Duodenal mucosa (tissue), 2 donors: ENCODE results near the gene ZBTB39.

Experiments used
- H3K27ac ChIP-seq: one replicate; pipeline ENCODE4 v1.7.0; 2013; ENCODE audit warnings: low read depth, low read length
- H3K27me3 ChIP-seq, 2 donors: one replicate each; pipeline ENCODE4 v1.7.0; 2013; ENCODE audit warnings: low read length in 2 of 2, control low read depth in 1 of 2; ENCODE audit not compliant: insufficient read depth in 2 of 2, control insufficient read depth in 1 of 2
- H3K36me3 ChIP-seq, 2 donors: one replicate each; pipeline ENCODE4 v1.7.0; 2013; ENCODE audit warnings: low read length in 2 of 2, control low read depth in 1 of 2; ENCODE audit not compliant: insufficient read depth in 2 of 2, control insufficient read depth in 1 of 2
- H3K4me1 ChIP-seq, 2 donors: one replicate each; pipeline ENCODE4 v1.7.0; 2013; ENCODE audit warnings: low read length in 2 of 2, control low read depth in 1 of 2; ENCODE audit not compliant: insufficient read depth in 2 of 2, control insufficient read depth in 1 of 2
- H3K4me3 ChIP-seq, 2 donors: one replicate each; pipeline ENCODE4 v1.7.0; 2013; ENCODE audit warnings: low read length in 2 of 2, low read depth in 1 of 2
- H3K9ac ChIP-seq, 2 donors: one replicate each; pipeline ENCODE4 v1.7.0; 2013; ENCODE audit warnings: low read length in 2 of 2, low read depth in 1 of 2
- H3K9me3 ChIP-seq, 2 donors: one replicate each; pipeline ENCODE4 v1.7.0; 2013; ENCODE audit warnings: low read length in 2 of 2, control low read depth in 1 of 2; ENCODE audit not compliant: control insufficient read depth in 1 of 2

Gene ZBTB39

DNA sequence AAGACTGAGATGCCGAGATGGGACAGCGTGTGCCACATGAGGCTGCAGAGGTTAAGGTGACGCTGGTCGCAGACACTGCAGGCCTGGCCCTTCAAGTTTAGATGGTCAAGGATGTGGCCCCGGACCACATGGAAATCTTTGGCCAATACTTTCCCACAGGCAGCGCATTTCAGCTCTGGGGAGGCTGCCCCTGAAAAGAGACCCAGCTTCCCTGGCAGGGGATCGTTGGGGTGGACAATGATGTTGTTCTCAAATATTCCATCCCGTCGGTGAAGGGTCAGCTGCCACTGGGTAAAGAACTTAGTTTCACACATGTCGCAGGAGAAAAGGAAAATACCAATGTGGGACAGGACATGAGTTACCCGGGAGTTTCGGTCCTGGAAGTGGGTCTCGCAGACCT is 3.0 kb downstream of the ZBTB39 start:
- no peaks in the 10 kb centered on the region for H3K27me3 ChIP-seq
- H3K9ac ChIP-seq, result no peak overlapping the region
- H3K4me1 ChIP-seq, result peaks cover 27 to 28% of the 10 kb centered on the region in 2 donors
- no peaks in the 10 kb centered on the region for H3K9me3 ChIP-seq
- no peak overlapping the region for H3K4me3 ChIP-seq
- no peak overlapping the region for H3K27ac ChIP-seq
- H3K36me3 ChIP-seq, result peaks cover 10 to 36% of the 10 kb centered on the region in 2 donors

- H3K4me3 ChIP-seq, result no peak overlapping the region
- no peaks in the 10 kb centered on the region for H3K9me3 ChIP-seq
- no peak overlapping the region for H3K27ac ChIP-seq
- peaks cover 10 to 39% of the 10 kb centered on the region in 2 donors for H3K36me3 ChIP-seq
- H3K27me3 ChIP-seq, result no peaks in the 10 kb centered on the region
- H3K9ac ChIP-seq, result no peak overlapping the region
- H3K4me1 ChIP-seq, result peaks cover 18 to 22% of the 10 kb centered on the region in 2 donors
Measured at GRCh38 chr12:57001448-57001906, 4.9 kb downstream of the ZBTB39 start.

GRCh38 chr12:57000393-57000792 is 6.0 kb downstream of the ZBTB39 start:
- no peak overlapping the region for H3K4me3 ChIP-seq
- H3K4me1 ChIP-seq, result peaks cover 14 to 17% of the 10 kb centered on the region in 2 donors
- peaks cover 10 to 42% of the 10 kb centered on the region in 2 donors for H3K36me3 ChIP-seq
- H3K27me3 ChIP-seq, result no peaks in the 10 kb centered on the region
- no peaks in the 10 kb centered on the region for H3K9me3 ChIP-seq
- no peak overlapping the region for H3K9ac ChIP-seq
- H3K27ac ChIP-seq, result no peak overlapping the region

DNA sequence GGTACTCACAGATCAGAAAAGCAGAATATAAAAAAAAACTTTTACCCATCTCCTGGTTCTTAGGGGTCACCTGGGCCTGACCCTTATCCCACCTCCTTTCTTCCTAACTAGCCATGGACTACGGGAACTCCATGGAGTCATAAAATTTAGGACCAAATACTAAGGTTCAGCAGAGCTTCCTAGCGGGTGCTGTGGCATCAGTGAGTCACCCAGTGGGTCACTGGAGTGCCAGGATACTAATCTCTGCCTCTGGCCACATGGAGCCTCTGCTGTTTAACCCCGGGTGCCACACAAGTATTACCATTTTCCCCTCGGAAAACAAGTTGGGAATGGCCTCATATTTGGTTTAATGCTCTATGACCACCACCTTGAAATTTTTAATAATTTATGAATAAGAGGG is 6.9 kb downstream of the ZBTB39 start:
- H3K36me3 ChIP-seq, result peaks cover 10 to 43% of the 10 kb centered on the region in 2 donors
- H3K27ac ChIP-seq, result no peak overlapping the region
- peaks cover 8 to 11% of the 10 kb centered on the region in 2 donors for H3K4me1 ChIP-seq
- H3K4me3 ChIP-seq, result no peak overlapping the region
- H3K9ac ChIP-seq, result no peak overlapping the region
- H3K9me3 ChIP-seq, result no peaks in the 10 kb centered on the region
- no peaks in the 10 kb centered on the region for H3K27me3 ChIP-seq

DNA sequence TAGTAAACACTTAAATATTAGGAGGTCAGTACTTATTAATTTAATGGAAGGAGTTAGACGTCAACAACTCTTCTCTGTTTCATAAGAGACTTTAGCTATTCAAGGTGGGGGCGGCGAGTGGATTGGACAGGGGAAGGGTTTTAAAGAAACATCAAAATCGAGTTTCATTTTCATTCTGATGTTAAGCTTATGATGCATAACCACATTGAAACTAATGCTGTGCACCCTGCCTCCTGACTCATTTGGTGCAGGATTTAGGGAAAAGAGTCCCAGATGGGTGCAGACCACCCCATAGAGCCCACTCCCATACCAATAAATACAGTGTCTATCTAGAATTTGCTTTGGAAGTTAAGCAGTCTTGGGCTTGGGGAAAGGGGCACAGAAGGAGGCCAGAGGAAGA is 7.4 kb downstream of the ZBTB39 start:
- H3K27me3 ChIP-seq, result no peaks in the 10 kb centered on the region
- H3K36me3 ChIP-seq, result peaks cover 10 to 38% of the 10 kb centered on the region in 2 donors
- no peak overlapping the region for H3K4me3 ChIP-seq
- peaks cover 8 to 11% of the 10 kb centered on the region in 2 donors for H3K4me1 ChIP-seq
- no peak overlapping the region for H3K27ac ChIP-seq
- no peaks in the 10 kb centered on the region for H3K9me3 ChIP-seq
- H3K9ac ChIP-seq, result no peak overlapping the region

- no peaks in the 10 kb centered on the region for H3K27me3 ChIP-seq
- no peak overlapping the region for H3K27ac ChIP-seq
- H3K36me3 ChIP-seq, result peaks cover 8 to 32% of the 10 kb centered on the region in 2 donors
- no peak overlapping the region for H3K4me3 ChIP-seq
- H3K9me3 ChIP-seq, result no peaks in the 10 kb centered on the region
- H3K9ac ChIP-seq, result no peak overlapping the region
- H3K4me1 ChIP-seq, result peaks cover 8 to 11% of the 10 kb centered on the region in 2 donors
Measured at GRCh38 chr12:56998316-56998715, 8.0 kb downstream of the ZBTB39 start.

- Histone ChIP-seq H3K27ac (no peak overlapping the region), H3K9me3 (no peaks in the 10 kb centered on the region), H3K4me3 (no peak overlapping the region), H3K27me3 (no peaks in the 10 kb centered on the region), H3K36me3 (peaks cover under 1 to 18% of the 10 kb centered on the region in 2 donors), H3K4me1 (peaks cover 7 to 8% of the 10 kb centered on the region in 2 donors), H3K9ac (no peak overlapping the region)
Measured at GRCh38 chr12:56996793-56997545, 9.4 kb downstream of the ZBTB39 start.

DNA sequence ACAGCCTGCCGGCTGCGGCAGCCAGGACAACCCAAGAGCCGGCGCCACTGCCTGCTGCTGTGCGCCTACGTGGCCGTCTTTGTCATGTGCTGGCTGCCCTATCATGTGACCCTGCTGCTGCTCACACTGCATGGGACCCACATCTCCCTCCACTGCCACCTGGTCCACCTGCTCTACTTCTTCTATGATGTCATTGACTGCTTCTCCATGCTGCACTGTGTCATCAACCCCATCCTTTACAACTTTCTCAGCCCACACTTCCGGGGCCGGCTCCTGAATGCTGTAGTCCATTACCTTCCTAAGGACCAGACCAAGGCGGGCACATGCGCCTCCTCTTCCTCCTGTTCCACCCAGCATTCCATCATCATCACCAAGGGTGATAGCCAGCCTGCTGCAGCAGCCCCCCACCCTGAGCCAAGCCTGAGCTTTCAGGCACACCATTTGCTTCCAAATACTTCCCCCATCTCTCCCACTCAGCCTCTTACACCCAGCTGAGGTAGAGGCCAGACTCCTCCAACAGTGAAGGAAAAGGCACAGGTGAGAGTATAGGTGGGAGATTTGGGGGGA is 10.3 kb downstream of the ZBTB39 start:
- Histone ChIP-seq H3K9ac (no peak overlapping the region), H3K36me3 (peaks cover 0 to 16% of the 10 kb centered on the region in 2 donors), H3K4me1 (peaks cover 8 to 9% of the 10 kb centered on the region in 2 donors), H3K4me3 (no peak overlapping the region), H3K27me3 (no peaks in the 10 kb centered on the region), H3K27ac (no peak overlapping the region), H3K9me3 (no peaks in the 10 kb centered on the region)

GRCh38 chr12:56995201-56995929 is 11.0 kb downstream of the ZBTB39 start:
- Histone ChIP-seq H3K27me3 (no peaks in the 10 kb centered on the region), H3K36me3 (peaks cover 0 to 10% of the 10 kb centered on the region in 2 donors), H3K9ac (no peak overlapping the region), H3K27ac (no peak overlapping the region), H3K4me1 (peaks cover 11 to 12% of the 10 kb centered on the region in 2 donors), H3K4me3 (no peak overlapping the region), H3K9me3 (no peaks in the 10 kb centered on the region)

GRCh38 chr12:56994231-56994746 is 12.1 kb downstream of the ZBTB39 start:
- H3K27me3 ChIP-seq, result no peaks in the 10 kb centered on the region
- H3K4me1 ChIP-seq, result peaks cover 11 to 12% of the 10 kb centered on the region in 2 donors
- H3K9me3 ChIP-seq, result no peaks in the 10 kb centered on the region
- H3K36me3 ChIP-seq, result peaks cover 0 to 9% of the 10 kb centered on the region in 2 donors
- H3K27ac ChIP-seq, result no peak overlapping the region
- H3K4me3 ChIP-seq, result no peak overlapping the region
- H3K9ac ChIP-seq, result no peak overlapping the region
